HEK293 (cell line): ENCODE results near the gene B4GALT2.

Experiments
- GLIS2 ChIP-seq: fragments of 450-650 bp; formaldehyde crosslinking; IDR thresholded peaks from 2 replicates; pipeline ENCODE4 v1.5.1; 2016; ENCODE audit warnings: missing biosample characterization, missing genetic modification characterization
- HOXC10 ChIP-seq: sonication (generic); formaldehyde crosslinking; IDR thresholded peaks from 2 replicates; pipeline ENCODE4 v1.8.1; 2023; ENCODE audit warnings: mild to moderate bottlenecking, missing genetic modification reagents
- HOXD13 ChIP-seq: sonication (generic); formaldehyde crosslinking; IDR thresholded peaks from 2 replicates; pipeline ENCODE4 v1.8.0; 2022; ENCODE audit warnings: missing genetic modification reagents, borderline replicate concordance
- MZF1 ChIP-seq: fragments of 450-650 bp; formaldehyde crosslinking; IDR thresholded peaks from 2 replicates; pipeline ENCODE4 v1.5.1; 2017; ENCODE audit warnings: missing biosample characterization, missing genetic modification characterization, borderline replicate concordance
- REPIN1 ChIP-seq: fragments of 450-650 bp; formaldehyde crosslinking; IDR thresholded peaks from 2 replicates; pipeline ENCODE4 v1.5.1; 2017; ENCODE audit warnings: missing biosample characterization, missing genetic modification characterization, low read depth
- SALL2 ChIP-seq: fragments of 450-650 bp; formaldehyde crosslinking; IDR thresholded peaks from 2 replicates; pipeline ENCODE4 v1.5.0; 2017; ENCODE audit warnings: missing biosample characterization, mild to moderate bottlenecking, missing genetic modification characterization, borderline replicate concordance
- SCRT1 ChIP-seq: fragments of 450-650 bp; formaldehyde crosslinking; IDR thresholded peaks from 2 replicates; pipeline ENCODE4 v1.5.1; 2016; ENCODE audit warnings: missing biosample characterization, missing genetic modification characterization, borderline replicate concordance
- SP2 ChIP-seq: fragments of 450-650 bp; formaldehyde crosslinking; IDR thresholded peaks from 2 replicates; pipeline ENCODE4 v1.5.1; 2016; ENCODE audit warnings: missing biosample characterization, missing genetic modification characterization
- YY1 ChIP-seq: fragments of 450-650 bp; formaldehyde crosslinking; IDR thresholded peaks from 2 replicates; pipeline ENCODE4 v1.5.1; 2018; ENCODE audit warnings: missing biosample characterization, missing genetic modification characterization
- ZBTB44 ChIP-seq: fragments of 450-650 bp; IDR thresholded peaks from 2 replicates; pipeline ENCODE4 v1.5.1; 2018; ENCODE audit warnings: missing biosample characterization, mild to moderate bottlenecking, missing genetic modification characterization
- ZBTB48 ChIP-seq: fragments of 450-650 bp; formaldehyde crosslinking; IDR thresholded peaks from 2 replicates; pipeline ENCODE4 v1.5.1; 2016; ENCODE audit warnings: missing biosample characterization, missing genetic modification characterization
- ZFHX2 ChIP-seq: fragments of 450-650 bp; formaldehyde crosslinking; conservative IDR thresholded peaks from 2 replicates; pipeline ENCODE4 v1.5.1; 2016; ENCODE audit warnings: missing biosample characterization, missing genetic modification characterization
- ZFP3 ChIP-seq: fragments of 450-650 bp; formaldehyde crosslinking; IDR thresholded peaks from 2 replicates; pipeline ENCODE4 v1.5.1; 2016; ENCODE audit warnings: low read depth, missing biosample characterization, missing genetic modification characterization
- ZFP41 ChIP-seq: fragments of 450-650 bp; formaldehyde crosslinking; IDR thresholded peaks from 2 replicates; pipeline ENCODE4 v1.5.1; 2016; ENCODE audit warnings: missing biosample characterization, missing genetic modification characterization, borderline replicate concordance
- ZNF157 ChIP-seq: fragments of 450-650 bp; formaldehyde crosslinking; IDR thresholded peaks from 2 replicates; pipeline ENCODE4 v1.5.1; 2016; ENCODE audit warnings: missing biosample characterization, missing genetic modification characterization
- ZNF223 ChIP-seq: fragments of 450-650 bp; formaldehyde crosslinking; IDR thresholded peaks from 2 replicates; pipeline ENCODE4 v1.5.1; 2016; ENCODE audit warnings: missing biosample characterization, missing genetic modification characterization
- ZNF341 ChIP-seq: fragments of 450-650 bp; formaldehyde crosslinking; IDR thresholded peaks from 2 replicates; pipeline ENCODE4; 2016; ENCODE audit warnings: low read depth, missing biosample characterization, missing genetic modification characterization
- ZNF626 ChIP-seq: fragments of 450-650 bp; sonication (Bioruptor Pico); formaldehyde crosslinking; IDR thresholded peaks from 2 replicates; pipeline ENCODE4 v1.5.1; 2018; ENCODE audit warnings: missing biosample characterization, missing genetic modification characterization, inconsistent platforms
- ZNF664 ChIP-seq: fragments of 450-650 bp; formaldehyde crosslinking; IDR thresholded peaks from 2 replicates; pipeline ENCODE4 v1.5.1; 2016; ENCODE audit warnings: missing biosample characterization, missing genetic modification characterization
- ZNF704 ChIP-seq: fragments of 450-650 bp; formaldehyde crosslinking; IDR thresholded peaks from 2 replicates; pipeline ENCODE4 v1.5.1; 2016; ENCODE audit warnings: missing biosample characterization, missing genetic modification characterization
- ZNF777 ChIP-seq: fragments of 450-650 bp; formaldehyde crosslinking; IDR thresholded peaks from 2 replicates; pipeline ENCODE4 v1.5.1; 2017; ENCODE audit warnings: missing biosample characterization, missing genetic modification characterization, borderline replicate concordance
- ZNF791 ChIP-seq: fragments of 450-650 bp; formaldehyde crosslinking; IDR thresholded peaks from 2 replicates; pipeline ENCODE4 v1.5.1; 2016; ENCODE audit warnings: missing biosample characterization, missing genetic modification characterization
- ZNF843 ChIP-seq: fragments of 450-650 bp; formaldehyde crosslinking; IDR thresholded peaks from 2 replicates; pipeline ENCODE4 v1.5.1; 2016; ENCODE audit warnings: missing biosample characterization, missing genetic modification characterization
- TF ChIP-seq, protein P1 (sequence below): fragments of 450-650 bp; formaldehyde crosslinking; IDR thresholded peaks from 2 replicates; pipeline ENCODE4 v1.5.1; 2016; ENCODE audit warnings: missing biosample characterization, missing genetic modification characterization
- TF ChIP-seq, protein P2 (sequence below): fragments of 450-650 bp; formaldehyde crosslinking; IDR thresholded peaks from 2 replicates; pipeline ENCODE4 v1.5.1; 2016; ENCODE audit warnings: missing biosample characterization, missing genetic modification characterization
- TF ChIP-seq, protein P3 (sequence below): fragments of 450-650 bp; IDR thresholded peaks from 2 replicates; pipeline ENCODE4 v1.5.1; 2018; ENCODE audit warnings: missing biosample characterization, missing genetic modification characterization
- TF ChIP-seq, protein P4 (sequence below): fragments of 450-650 bp; formaldehyde crosslinking; IDR thresholded peaks from 2 replicates; pipeline ENCODE4 v1.5.1; 2017; ENCODE audit warnings: missing biosample characterization, missing genetic modification characterization

The B4GALT2 gene

GRCh38 chr1:43975249-43975961 is 3.6 kb upstream of the B4GALT2 start (continued):
- TF ChIP-seq ZNF843 (tag by site-specific recombination), result no peak
- TF ChIP-seq, protein P1, sequence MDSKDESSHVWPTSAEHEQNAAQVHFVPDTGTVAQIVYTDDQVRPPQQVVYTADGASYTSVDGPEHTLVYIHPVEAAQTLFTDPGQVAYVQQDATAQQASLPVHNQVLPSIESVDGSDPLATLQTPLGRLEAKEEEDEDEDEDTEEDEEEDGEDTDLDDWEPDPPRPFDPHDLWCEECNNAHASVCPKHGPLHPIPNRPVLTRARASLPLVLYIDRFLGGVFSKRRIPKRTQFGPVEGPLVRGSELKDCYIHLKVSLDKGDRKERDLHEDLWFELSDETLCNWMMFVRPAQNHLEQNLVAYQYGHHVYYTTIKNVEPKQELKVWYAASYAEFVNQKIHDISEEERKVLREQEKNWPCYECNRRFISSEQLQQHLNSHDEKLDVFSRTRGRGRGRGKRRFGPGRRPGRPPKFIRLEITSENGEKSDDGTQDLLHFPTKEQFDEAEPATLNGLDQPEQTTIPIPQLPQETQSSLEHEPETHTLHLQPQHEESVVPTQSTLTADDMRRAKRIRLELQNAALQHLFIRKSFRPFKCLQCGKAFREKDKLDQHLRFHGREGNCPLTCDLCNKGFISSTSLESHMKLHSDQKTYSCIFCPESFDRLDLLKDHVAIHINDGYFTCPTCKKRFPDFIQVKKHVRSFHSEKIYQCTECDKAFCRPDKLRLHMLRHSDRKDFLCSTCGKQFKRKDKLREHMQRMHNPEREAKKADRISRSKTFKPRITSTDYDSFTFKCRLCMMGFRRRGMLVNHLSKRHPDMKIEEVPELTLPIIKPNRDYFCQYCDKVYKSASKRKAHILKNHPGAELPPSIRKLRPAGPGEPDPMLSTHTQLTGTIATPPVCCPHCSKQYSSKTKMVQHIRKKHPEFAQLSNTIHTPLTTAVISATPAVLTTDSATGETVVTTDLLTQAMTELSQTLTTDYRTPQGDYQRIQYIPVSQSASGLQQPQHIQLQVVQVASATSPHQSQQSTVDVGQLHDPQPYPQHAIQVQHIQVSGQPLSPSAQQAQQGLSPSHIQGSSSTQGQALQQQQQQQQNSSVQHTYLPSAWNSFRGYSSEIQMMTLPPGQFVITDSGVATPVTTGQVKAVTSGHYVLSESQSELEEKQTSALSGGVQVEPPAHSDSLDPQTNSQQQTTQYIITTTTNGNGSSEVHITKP (tag by site-specific recombination), result 0 out of 2 replicates have a peak, but pooled peaks have one; percentile 10
- peak; percentile 35 for TF ChIP-seq SP2 (tag by site-specific recombination)
- no peak for TF ChIP-seq REPIN1 (tag by site-specific recombination)
- TF ChIP-seq, protein P2, sequence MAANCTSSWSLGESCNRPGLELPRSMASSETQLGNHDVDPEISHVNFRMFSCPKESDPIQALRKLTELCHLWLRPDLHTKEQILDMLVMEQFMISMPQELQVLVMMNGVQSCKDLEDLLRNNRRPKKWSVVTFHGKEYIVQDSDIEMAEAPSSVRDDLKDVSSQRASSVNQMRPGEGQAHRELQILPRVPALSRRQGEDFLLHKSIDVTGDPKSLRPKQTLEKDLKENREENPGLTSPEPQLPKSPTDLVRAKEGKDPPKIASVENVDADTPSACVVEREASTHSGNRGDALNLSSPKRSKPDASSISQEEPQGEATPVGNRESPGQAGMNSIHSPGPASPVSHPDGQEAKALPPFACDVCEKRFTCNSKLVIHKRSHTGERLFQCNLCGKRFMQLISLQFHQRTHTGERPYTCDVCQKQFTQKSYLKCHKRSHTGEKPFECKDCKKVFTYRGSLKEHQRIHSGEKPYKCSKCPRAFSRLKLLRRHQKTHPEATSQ (tag by site-specific recombination), result no peak
- TF ChIP-seq ZNF777 (tag by site-specific recombination), result no peak
- TF ChIP-seq, protein P3, sequence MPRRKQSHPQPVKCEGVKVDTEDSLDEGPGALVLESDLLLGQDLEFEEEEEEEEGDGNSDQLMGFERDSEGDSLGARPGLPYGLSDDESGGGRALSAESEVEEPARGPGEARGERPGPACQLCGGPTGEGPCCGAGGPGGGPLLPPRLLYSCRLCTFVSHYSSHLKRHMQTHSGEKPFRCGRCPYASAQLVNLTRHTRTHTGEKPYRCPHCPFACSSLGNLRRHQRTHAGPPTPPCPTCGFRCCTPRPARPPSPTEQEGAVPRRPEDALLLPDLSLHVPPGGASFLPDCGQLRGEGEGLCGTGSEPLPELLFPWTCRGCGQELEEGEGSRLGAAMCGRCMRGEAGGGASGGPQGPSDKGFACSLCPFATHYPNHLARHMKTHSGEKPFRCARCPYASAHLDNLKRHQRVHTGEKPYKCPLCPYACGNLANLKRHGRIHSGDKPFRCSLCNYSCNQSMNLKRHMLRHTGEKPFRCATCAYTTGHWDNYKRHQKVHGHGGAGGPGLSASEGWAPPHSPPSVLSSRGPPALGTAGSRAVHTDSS (tag by site-specific recombination), result no peak
- no peak for TF ChIP-seq ZBTB48 (tag by site-specific recombination)
- no peak for TF ChIP-seq ZFHX2 (tag by site-specific recombination)
- peak; percentile 8; the same call in 1 of the 2 replicates for TF ChIP-seq GLIS2 (tag by site-specific recombination)
- TF ChIP-seq ZNF626 (tag by site-specific recombination), result no peak
- no peak for TF ChIP-seq YY1
- TF ChIP-seq ZNF704 (tag by site-specific recombination), result no peak
- TF ChIP-seq, protein P4, sequence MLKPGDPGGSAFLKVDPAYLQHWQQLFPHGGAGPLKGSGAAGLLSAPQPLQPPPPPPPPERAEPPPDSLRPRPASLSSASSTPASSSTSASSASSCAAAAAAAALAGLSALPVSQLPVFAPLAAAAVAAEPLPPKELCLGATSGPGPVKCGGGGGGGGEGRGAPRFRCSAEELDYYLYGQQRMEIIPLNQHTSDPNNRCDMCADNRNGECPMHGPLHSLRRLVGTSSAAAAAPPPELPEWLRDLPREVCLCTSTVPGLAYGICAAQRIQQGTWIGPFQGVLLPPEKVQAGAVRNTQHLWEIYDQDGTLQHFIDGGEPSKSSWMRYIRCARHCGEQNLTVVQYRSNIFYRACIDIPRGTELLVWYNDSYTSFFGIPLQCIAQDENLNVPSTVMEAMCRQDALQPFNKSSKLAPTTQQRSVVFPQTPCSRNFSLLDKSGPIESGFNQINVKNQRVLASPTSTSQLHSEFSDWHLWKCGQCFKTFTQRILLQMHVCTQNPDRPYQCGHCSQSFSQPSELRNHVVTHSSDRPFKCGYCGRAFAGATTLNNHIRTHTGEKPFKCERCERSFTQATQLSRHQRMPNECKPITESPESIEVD, result no peak
- no peak for TF ChIP-seq ZNF664 (tag by site-specific recombination)
- 0 out of 2 replicates have a peak, but pooled peaks have one; percentile 24 for TF ChIP-seq MZF1 (tag by site-specific recombination)
- no peak for TF ChIP-seq SCRT1 (tag by site-specific recombination)
- TF ChIP-seq ZNF791 (tag by site-specific recombination), result no peak
- TF ChIP-seq ZFP41 (tag by site-specific recombination), result no peak
- TF ChIP-seq ZNF223 (tag by site-specific recombination), result no peak
- TF ChIP-seq ZNF341 (tag by site-specific recombination), result peak; percentile 82
- TF ChIP-seq ZBTB44 (tag by site-specific recombination), result no peak
- no peak for TF ChIP-seq ZFP3 (tag by site-specific recombination)
- TF ChIP-seq ZNF157 (tag by site-specific recombination), result no peak
- TF ChIP-seq SALL2, result no peak
- TF ChIP-seq HOXD13, result no peak
- no peak for TF ChIP-seq HOXC10 (CRISPR knock-in tag)
